Dendritic cell treated with granulocyte-macrophage colony-stimulating factor and Interleukin-4, amounts not matched to agents 40 ng/mL and 50 ng/mL, for 4 days (primary cell): Measurements from ENCODE around the gene BICC1.

Source experiments
- H3K27ac Mint-ChIP-seq: one replicate; pipeline ENCODE4 v1.8.0; 2022; ENCODE audit warnings: mild to moderate bottlenecking, mixed read lengths
- H3K27me3 Mint-ChIP-seq: one replicate; pipeline ENCODE4 v1.8.0; 2022; ENCODE audit warnings: mild to moderate bottlenecking, mixed read lengths
- H3K36me3 Mint-ChIP-seq: one replicate; pipeline ENCODE4 v1.8.0; 2022; ENCODE audit warnings: low read depth, mixed read lengths
- H3K4me1 Mint-ChIP-seq: one replicate; pipeline ENCODE4 v1.8.0; 2022; ENCODE audit warnings: low read depth, mixed read lengths
- H3K4me3 Mint-ChIP-seq: one replicate; pipeline ENCODE4 v1.8.0; 2022; ENCODE audit warnings: mild to moderate bottlenecking, moderate library complexity, mixed read lengths
- H3K9me3 Mint-ChIP-seq: one replicate; pipeline ENCODE4 v1.8.0; 2022; ENCODE audit warnings: mixed read lengths
- intact Hi-C: fragments of 100-400 bp; cut with micrococcal nuclease; formaldehyde crosslinking; loops from one replicate; pipeline ENCODE4 v1.15.0; 2022

Gene BICC1

GRCh38 chr10:58782876-58783851, 270.5 kb downstream of the BICC1 start:
- Mint-ChIP-seq H3K27me3 (no peaks in the 10 kb centered on the region), H3K4me1 (no peaks in the 10 kb centered on the region), H3K27ac (no peak overlapping the region), H3K36me3 (no peaks in the 10 kb centered on the region), H3K9me3 (no peaks in the 10 kb centered on the region), H3K4me3 (no peak overlapping the region)
- intact Hi-C loops: loop anchor here (1.0 to 10.0 kb wide), 2 partner anchors 252 to 442 kb away; no protein-coding TSS in a partner anchor

- Mint-ChIP-seq H3K27me3 (no peaks in the 10 kb centered on the region), H3K9me3 (no peaks in the 10 kb centered on the region), H3K4me3 (no peak overlapping the region), H3K36me3 (no peaks in the 10 kb centered on the region), H3K4me1 (no peaks in the 10 kb centered on the region), H3K27ac (no peak overlapping the region)
- intact Hi-C loops: loop anchor here (10.0 kb wide), 1 partner anchor 440 kb away; no protein-coding TSS in a partner anchor
Observed at GRCh38 chr10:58784361-58784760, 271.7 kb downstream of the BICC1 start.

- no peaks in the 10 kb centered on the region for H3K9me3 Mint-ChIP-seq
- no peaks in the 10 kb centered on the region for H3K4me1 Mint-ChIP-seq
- no peak overlapping the region for H3K4me3 Mint-ChIP-seq
Observed at GRCh38 chr10:58785354-58785753, 272.7 kb downstream of the BICC1 start.

GRCh38 chr10:58791137-58791536, 278.5 kb downstream of the BICC1 start:
- Mint-ChIP-seq H3K27me3 (no peaks in the 10 kb centered on the region), H3K9me3 (no peaks in the 10 kb centered on the region), H3K4me1 (no peaks in the 10 kb centered on the region), H3K27ac (no peak overlapping the region), H3K4me3 (no peak overlapping the region), H3K36me3 (no peaks in the 10 kb centered on the region)
- intact Hi-C loops: no loop called here

More at GRCh38 chr10:58785354-58785753, 272.7 kb downstream of the BICC1 start:
- intact Hi-C loops: loop anchor here (10.0 kb wide), 1 partner anchor 439 kb away; no protein-coding TSS in a partner anchor
- Mint-ChIP-seq H3K27ac (no peak overlapping the region), H3K36me3 (no peaks in the 10 kb centered on the region), H3K27me3 (no peaks in the 10 kb centered on the region)

GRCh38 chr10:58795560-58795959, 282.9 kb downstream of the BICC1 start:
- intact Hi-C loops: no loop called here
- no peaks in the 10 kb centered on the region for H3K27me3 Mint-ChIP-seq
- no peaks in the 10 kb centered on the region for H3K36me3 Mint-ChIP-seq
- no peak overlapping the region for H3K27ac Mint-ChIP-seq
- H3K4me1 Mint-ChIP-seq: no peaks in the 10 kb centered on the region
- no peak overlapping the region for H3K4me3 Mint-ChIP-seq
- no peaks in the 10 kb centered on the region for H3K9me3 Mint-ChIP-seq

- intact Hi-C loops: no loop called here
- Mint-ChIP-seq H3K27ac (no peak overlapping the region), H3K4me1 (no peaks in the 10 kb centered on the region), H3K36me3 (no peaks in the 10 kb centered on the region), H3K9me3 (no peaks in the 10 kb centered on the region), H3K4me3 (no peak overlapping the region), H3K27me3 (no peaks in the 10 kb centered on the region)
Observed at GRCh38 chr10:58796242-58796641, 283.6 kb downstream of the BICC1 start.

GRCh38 chr10:58796824-58797223, 284.2 kb downstream of the BICC1 start:
- H3K4me3 Mint-ChIP-seq: no peak overlapping the region
- H3K4me1 Mint-ChIP-seq: no peaks in the 10 kb centered on the region
- H3K9me3 Mint-ChIP-seq: no peaks in the 10 kb centered on the region
- no peaks in the 10 kb centered on the region for H3K27me3 Mint-ChIP-seq
- intact Hi-C loops: no loop called here
- no peak overlapping the region for H3K27ac Mint-ChIP-seq
- no peaks in the 10 kb centered on the region for H3K36me3 Mint-ChIP-seq

- H3K9me3 Mint-ChIP-seq: no peaks in the 10 kb centered on the region
- no peaks in the 10 kb centered on the region for H3K4me1 Mint-ChIP-seq
- no peaks in the 10 kb centered on the region for H3K27me3 Mint-ChIP-seq
- H3K27ac Mint-ChIP-seq: no peak overlapping the region
- no peaks in the 10 kb centered on the region for H3K36me3 Mint-ChIP-seq
- intact Hi-C loops: no loop called here
- H3K4me3 Mint-ChIP-seq: no peak overlapping the region
Observed at GRCh38 chr10:58797356-58797755, 284.7 kb downstream of the BICC1 start.

- intact Hi-C loops: no loop called here
- Mint-ChIP-seq H3K36me3 (no peaks in the 10 kb centered on the region), H3K4me3 (no peak overlapping the region), H3K27ac (no peak overlapping the region), H3K27me3 (no peaks in the 10 kb centered on the region), H3K9me3 (no peaks in the 10 kb centered on the region), H3K4me1 (no peaks in the 10 kb centered on the region)
Observed at GRCh38 chr10:58802047-58802446, 289.4 kb downstream of the BICC1 start.

- intact Hi-C loops: no loop called here
- Mint-ChIP-seq H3K4me1 (no peaks in the 10 kb centered on the region), H3K9me3 (no peaks in the 10 kb centered on the region), H3K4me3 (no peak overlapping the region), H3K27ac (no peak overlapping the region), H3K27me3 (no peaks in the 10 kb centered on the region), H3K36me3 (no peaks in the 10 kb centered on the region)
Observed at GRCh38 chr10:58806323-58806722, 293.7 kb downstream of the BICC1 start.

- Mint-ChIP-seq H3K27me3 (no peaks in the 10 kb centered on the region), H3K36me3 (no peaks in the 10 kb centered on the region), H3K9me3 (no peaks in the 10 kb centered on the region), H3K4me1 (no peaks in the 10 kb centered on the region), H3K4me3 (no peak overlapping the region), H3K27ac (no peak overlapping the region)
- intact Hi-C loops: no loop called here
Observed at GRCh38 chr10:58806970-58807628, 294.4 kb downstream of the BICC1 start.

- no peaks in the 10 kb centered on the region for H3K4me1 Mint-ChIP-seq
- no peaks in the 10 kb centered on the region for H3K27me3 Mint-ChIP-seq
- no peak overlapping the region for H3K4me3 Mint-ChIP-seq
- H3K36me3 Mint-ChIP-seq: no peaks in the 10 kb centered on the region
- intact Hi-C loops: no loop called here
- H3K27ac Mint-ChIP-seq: no peak overlapping the region
- no peaks in the 10 kb centered on the region for H3K9me3 Mint-ChIP-seq
Observed at GRCh38 chr10:58807629-58808022, 295.0 kb downstream of the BICC1 start.

GRCh38 chr10:58810751-58811150, 298.1 kb downstream of the BICC1 start:
- Mint-ChIP-seq H3K36me3 (no peaks in the 10 kb centered on the region), H3K4me1 (no peaks in the 10 kb centered on the region), H3K27me3 (no peaks in the 10 kb centered on the region), H3K27ac (no peak overlapping the region), H3K4me3 (no peak overlapping the region), H3K9me3 (no peaks in the 10 kb centered on the region)
- intact Hi-C loops: no loop called here

GRCh38 chr10:58813573-58813972, 300.9 kb downstream of the BICC1 start:
- H3K36me3 Mint-ChIP-seq: no peaks in the 10 kb centered on the region
- H3K4me1 Mint-ChIP-seq: no peaks in the 10 kb centered on the region
- H3K4me3 Mint-ChIP-seq: no peak overlapping the region
- H3K27me3 Mint-ChIP-seq: no peaks in the 10 kb centered on the region
- no peaks in the 10 kb centered on the region for H3K9me3 Mint-ChIP-seq
- intact Hi-C loops: no loop called here
- no peak overlapping the region for H3K27ac Mint-ChIP-seq
